SHP77 treated with DMSO at 0.1 percent for 48 hours (cell line): ENCODE measurements around the gene FASTKD1.
"Not testable (repeated sequence)": the region's sequence is repeated elsewhere in the genome, so short reads cannot be mapped to it uniquely, and the experiment has no call there.

Source experiments
- DNase-seq: peaks from one replicate; lab custom pipeline; 2025; lab: John Stamatoyannopoulos, UW

The FASTKD1 gene

GRCh38 chr2:169571571-169571970 lies 2.1 kb downstream of the FASTKD1 start:
- DNase-seq, result no peak

- not testable (repeated sequence) for DNase-seq
Observed at GRCh38 chr2:169570752-169571151, 2.9 kb downstream of the FASTKD1 start.

GRCh38 chr2:169569948-169570347 lies 3.7 kb downstream of the FASTKD1 start:
- DNase-seq, result no peak

DNA sequence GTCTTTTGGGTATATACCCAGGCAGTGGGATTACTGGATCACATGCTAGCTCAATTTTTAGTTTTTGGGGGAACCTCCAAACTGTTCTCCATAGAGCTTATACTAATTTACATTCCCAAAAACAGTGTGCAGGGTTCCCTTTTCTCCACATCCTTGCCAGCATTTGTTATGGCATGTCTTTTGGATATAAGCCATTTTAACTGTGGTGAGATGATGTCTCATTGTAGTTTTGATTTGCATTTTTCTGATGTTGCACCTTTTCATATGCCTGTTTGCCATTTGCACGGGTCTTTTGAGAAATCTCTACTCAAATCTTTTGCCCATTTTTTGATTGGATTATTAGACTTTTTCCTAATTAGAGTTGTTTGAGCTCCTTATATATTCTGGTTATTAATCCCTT lies 8.0 kb downstream of the FASTKD1 start:
- DNase-seq, result no peak

- no peak for DNase-seq
Observed at GRCh38 chr2:169562519-169562918, 11.1 kb downstream of the FASTKD1 start.

DNA sequence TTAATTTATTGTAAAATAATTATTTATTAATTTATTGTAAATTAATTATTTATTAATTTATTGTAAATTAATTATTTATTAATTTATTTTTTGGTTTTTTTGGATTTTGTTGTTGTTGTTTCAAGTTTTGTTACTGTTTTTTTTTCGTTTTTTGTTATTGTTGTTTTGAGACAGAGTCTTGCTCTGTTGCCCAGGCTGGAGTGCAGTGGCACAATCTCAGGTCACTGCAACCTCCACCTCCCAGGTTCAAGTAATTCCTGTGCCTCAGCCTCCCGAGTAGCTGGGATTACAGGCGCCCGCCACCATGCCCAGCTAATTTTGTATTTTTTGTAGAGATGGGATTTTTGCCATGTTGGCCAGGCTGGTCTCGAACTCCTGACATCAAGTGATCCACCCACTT lies 11.6 kb downstream of the FASTKD1 start:
- DNase-seq, result not testable (repeated sequence)

GRCh38 chr2:169561364-169561763 lies 12.3 kb downstream of the FASTKD1 start:
- DNase-seq, result no peak

DNA sequence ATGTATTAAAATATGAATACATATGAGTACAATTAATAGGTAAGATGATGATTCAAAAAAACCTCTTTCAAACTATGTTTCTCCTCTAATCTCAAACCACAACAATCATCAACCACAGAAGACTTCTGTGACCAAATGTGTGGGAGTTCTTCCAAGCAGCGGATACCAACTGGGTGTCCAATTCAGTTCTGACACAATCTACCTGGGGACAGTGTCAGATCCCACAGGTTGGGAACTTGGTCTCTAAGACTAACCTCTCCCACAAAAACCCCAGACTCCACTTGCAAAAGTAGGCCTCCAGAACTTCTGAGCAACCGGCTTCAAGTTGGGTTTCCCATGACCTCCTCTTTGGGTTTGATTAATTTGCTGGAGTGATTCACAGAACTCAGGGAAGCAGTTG lies 26.9 kb downstream of the FASTKD1 start:
- DNase-seq, result no peak

DNA sequence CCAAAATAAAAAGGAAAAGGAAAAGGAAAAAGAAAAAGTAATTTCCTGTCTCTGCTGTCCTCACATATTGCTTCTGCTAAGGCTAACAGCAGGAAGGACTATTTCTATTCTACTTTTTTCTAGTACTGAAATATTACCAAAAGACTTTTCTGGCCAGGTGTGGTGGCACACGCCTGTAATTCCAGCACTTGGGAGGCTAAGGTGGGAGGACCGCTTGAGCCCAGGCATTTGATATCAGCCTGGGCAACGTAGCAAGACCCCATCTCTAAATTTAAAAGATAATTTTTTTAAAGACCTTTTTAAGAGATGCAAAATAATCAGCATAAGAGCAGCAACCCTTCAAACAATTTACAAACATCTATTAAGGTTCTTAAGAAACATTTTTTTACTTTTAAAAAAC lies 31.2 kb downstream of the FASTKD1 start:
- no peak for DNase-seq

- DNase-seq, result no peak
Observed at GRCh38 chr2:169540146-169540545, 33.5 kb downstream of the FASTKD1 start.

DNA sequence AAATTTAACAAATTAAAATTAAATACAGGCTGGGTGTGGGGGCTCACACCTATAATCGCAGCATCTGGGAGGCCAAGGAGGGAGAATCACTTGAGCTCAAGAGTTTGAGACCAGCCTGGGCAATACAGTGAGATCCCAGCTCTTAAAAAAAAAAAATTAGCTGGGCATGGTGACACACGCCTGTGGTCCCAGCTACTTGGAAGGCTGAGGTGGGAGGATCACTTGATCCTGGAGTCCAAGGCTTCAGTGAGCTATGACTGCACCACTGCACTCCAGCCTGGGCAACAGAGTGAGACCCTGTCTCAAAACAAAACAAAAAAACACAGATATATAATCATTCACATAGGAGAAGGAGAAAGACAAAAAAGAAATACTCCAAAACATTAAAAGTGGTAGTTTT lies 34.2 kb downstream of the FASTKD1 start:
- not testable (repeated sequence) for DNase-seq

GRCh38 chr2:169528271-169528701 lies 45.4 kb downstream of the FASTKD1 start:
- no peak for DNase-seq

GRCh38 chr2:169526451-169526850 lies 47.2 kb downstream of the FASTKD1 start:
- no peak for DNase-seq

GRCh38 chr2:169525434-169525833 lies 48.2 kb downstream of the FASTKD1 start:
- no peak for DNase-seq

DNA sequence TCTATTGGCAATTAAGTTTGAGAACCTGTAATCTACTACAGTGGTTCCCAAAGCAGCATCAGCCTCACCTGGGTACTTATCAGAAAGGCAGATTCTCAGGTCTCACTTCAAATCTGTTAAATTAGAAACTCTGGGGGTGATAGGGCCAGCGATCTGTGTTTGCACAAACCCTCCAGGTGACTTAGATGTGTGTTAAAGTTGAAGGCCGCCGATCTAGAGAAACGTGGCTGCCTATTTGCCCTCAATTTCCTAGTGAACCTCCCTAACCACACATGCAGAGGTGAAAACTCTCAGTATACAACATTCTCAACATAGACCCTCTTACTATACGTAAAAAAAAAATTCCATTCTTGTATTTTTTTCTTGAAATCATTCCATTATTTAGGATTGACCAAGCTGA lies 50.0 kb downstream of the FASTKD1 start:
- no peak for DNase-seq

DNA sequence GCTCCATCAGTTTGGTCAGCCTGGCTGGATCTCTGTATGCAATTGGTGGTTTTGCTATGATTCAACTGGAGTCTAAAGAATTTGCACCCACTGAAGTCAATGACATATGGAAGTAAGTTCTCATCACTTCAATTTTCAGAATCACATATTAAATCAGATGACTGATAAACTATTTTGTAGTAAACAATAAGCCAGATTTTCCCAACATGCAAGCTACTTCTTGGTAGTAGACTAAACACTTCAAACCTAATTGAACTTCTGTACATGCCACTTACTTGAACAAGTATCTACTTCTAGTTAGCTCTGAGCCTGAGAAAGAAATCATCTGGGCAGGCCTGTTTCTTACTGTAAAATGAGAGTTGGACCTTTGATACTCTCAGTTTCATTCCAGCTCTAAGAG lies 52.8 kb downstream of the FASTKD1 start:
- no peak for DNase-seq

- not testable (repeated sequence) for DNase-seq
Observed at GRCh38 chr2:169516488-169516995, 57.1 kb downstream of the FASTKD1 start.

- DNase-seq, result not testable (repeated sequence)
Observed at GRCh38 chr2:169514758-169515157, 58.9 kb downstream of the FASTKD1 start.

- no peak for DNase-seq
Observed at GRCh38 chr2:169513926-169514325, 59.7 kb downstream of the FASTKD1 start.

DNA sequence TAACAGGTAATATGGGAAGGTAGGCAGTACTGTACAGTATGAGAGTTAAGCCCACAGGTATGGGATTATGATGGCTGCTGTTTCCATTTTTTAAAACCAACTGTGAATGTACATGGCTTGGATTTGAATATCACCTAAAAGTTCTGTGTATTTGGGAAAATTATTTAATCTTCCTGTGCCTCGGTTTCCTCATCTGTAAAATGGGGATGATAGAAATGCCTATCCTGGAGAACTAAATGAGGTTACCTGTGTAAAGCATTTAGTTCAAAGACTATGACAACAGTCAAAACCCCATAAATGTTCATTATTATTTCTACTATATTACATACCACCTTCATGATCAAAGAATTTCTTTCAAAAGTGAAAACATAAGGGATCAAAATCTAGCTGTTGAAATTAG lies 60.6 kb downstream of the FASTKD1 start:
- no peak for DNase-seq

DNA sequence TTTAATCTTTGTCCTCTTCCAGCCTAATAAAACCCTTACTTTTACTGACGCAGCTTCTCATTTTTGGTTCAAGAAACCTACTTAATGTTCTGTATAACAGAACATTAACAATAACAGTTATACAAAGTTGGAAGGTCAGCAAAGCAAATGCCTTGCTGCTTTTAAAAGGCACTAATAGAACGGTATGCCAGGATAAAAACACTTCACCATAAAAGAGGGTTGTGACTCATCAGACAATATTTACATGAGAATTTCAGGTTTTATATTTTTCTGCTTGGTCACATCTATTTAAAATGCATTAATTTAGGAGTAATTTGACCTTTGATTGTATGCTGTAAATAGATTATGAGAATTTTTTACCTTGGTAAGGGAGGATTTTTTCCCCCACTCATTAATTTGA lies 61.1 kb downstream of the FASTKD1 start:
- DNase-seq, result no peak

- DNase-seq, result no peak
Observed at GRCh38 chr2:169511818-169512217, 61.8 kb downstream of the FASTKD1 start.

DNA sequence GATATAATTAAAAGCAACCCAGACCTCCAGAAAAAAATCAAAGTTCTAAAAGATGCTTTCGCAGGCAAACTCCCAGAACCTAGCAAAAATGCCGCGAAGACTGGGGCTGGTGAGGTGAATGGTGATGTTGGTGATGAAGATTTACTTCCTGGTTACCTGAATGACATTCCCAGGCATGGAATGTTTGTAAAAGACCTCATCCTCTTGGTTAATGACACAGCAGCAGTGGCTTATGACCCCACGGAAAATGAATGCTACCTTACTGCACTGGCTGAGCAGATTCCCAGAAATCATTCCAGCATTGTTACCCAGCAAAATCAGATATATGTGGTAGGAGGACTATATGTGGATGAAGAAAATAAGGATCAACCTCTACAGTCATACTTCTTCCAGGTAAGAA lies 63.2 kb downstream of the FASTKD1 start:
- no peak for DNase-seq

DNA sequence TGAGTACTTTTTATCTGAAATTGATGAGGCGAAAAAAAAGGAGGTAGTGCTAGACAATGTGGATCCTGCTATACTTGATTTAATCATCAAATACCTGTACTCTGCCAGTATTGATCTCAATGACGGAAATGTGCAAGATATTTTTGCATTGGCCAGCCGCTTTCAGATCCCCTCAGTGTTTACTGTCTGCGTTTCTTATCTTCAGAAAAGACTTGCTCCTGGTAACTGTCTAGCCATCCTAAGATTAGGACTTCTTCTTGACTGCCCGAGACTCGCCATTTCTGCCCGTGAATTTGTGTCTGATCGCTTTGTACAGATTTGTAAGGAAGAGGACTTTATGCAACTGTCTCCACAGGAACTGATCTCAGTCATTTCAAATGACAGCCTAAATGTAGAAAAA lies 63.7 kb downstream of the FASTKD1 start:
- DNase-seq, result no peak
